Spleen (tissue), 7 donors: ENCODE results near the gene CSH2.
"Not testable (repeated sequence)": the region's sequence is repeated elsewhere in the genome, so short reads cannot be mapped to it uniquely, and the experiment has no call there.

ENCODE experiments used
- CTCF ChIP-seq, 11 experiments: fragments of 200-600 bp in 7 of 11; fragments of 450-650 bp in 4 of 11; sonication (generic) in 4 of 11; IDR thresholded peaks in 8 of 11; conservative IDR thresholded peaks in 3 of 11; 1 replicate in 7 of 11; 2 replicates in 4 of 11; pipeline versions ENCODE4 v1.4.0 to v1.8.0; 2016 to 2021; ENCODE audit warnings: antibody characterized with exemption in 11 of 11, inconsistent platforms in 4 of 11, mild to moderate bottlenecking in 1 of 11
- POLR2AphosphoS5 ChIP-seq, 3 donors: sonication (generic); formaldehyde crosslinking; IDR thresholded peaks; one replicate each; pipeline ENCODE4 v1.5.1; 2017; ENCODE audit warnings: antibody characterized with exemption in 3 of 3
- donor health status: DM: no; HTN: no; CAD: no; lungs with moderate emphysema.
- donor health status: DM: no; HTN: no; CAD: no.
- donor health status: DM: no; HTN: no; CAD: no.

- TF ChIP-seq CTCF (IDR thresholded peaks at IDR 0.05 in 8 of 11, conservative IDR thresholded peaks at IDR 0.05 in 3 of 11); POLR2AphosphoS5 (IDR thresholded peaks at IDR 0.05): not testable (repeated sequence)
These were observed 48.9 kb upstream of the CSH2 start for GRCh38 chr17:63922402-63922801.
